Naive thymus-derived CD4-positive, alpha-beta T cell (primary cell): ENCODE results near the gene PCCA. TPM values are rescaled to one million over a fixed set of nuclear protein-coding genes. Genes with fewer than 3 reads are reported as not detected.

ENCODE experiments used
- ATAC-seq: fragments of 150-1000 bp; cut with Tn5 transposase; 2 replicates; pipeline ENCODE4 v1.10.0; 2021; ENCODE audit warnings: mild to moderate bottlenecking, moderate library complexity
- CTCF ChIA-PET: fragments of 350-600 bp; sonication (Branson Sonifier 250); formaldehyde crosslinking; loops from one replicate; lab custom pipeline; 2021; ENCODE audit warnings: antibody characterized with exemption; lab: Charles Lee
- POLR2A ChIA-PET: fragments of 350-600 bp; sonication (Branson Sonifier 250); formaldehyde crosslinking; loops from one replicate; lab custom pipeline; 2021; ENCODE audit warnings: antibody characterized with exemption, inconsistent platforms; lab: Charles Lee
- DNase-seq, 9 donors: peaks; one replicate each; pipeline versions ENCODE4 v3.0.0 to v3.0.0-alpha.2; 2020 to 2022; ENCODE audit warnings: mixed read lengths in 1 of 9
- H3K27ac ChIP-seq: one replicate; pipeline ENCODE4 v1.7.0; 2013; ENCODE audit warnings: mild to moderate bottlenecking, low read depth, low read length, moderate library complexity
- H3K27me3 ChIP-seq, 2 donors: one replicate each; pipeline ENCODE4 v1.7.0; 2013; ENCODE audit warnings: low read length in 2 of 2, mild to moderate bottlenecking in 2 of 2, moderate library complexity in 2 of 2; ENCODE audit not compliant: control insufficient read depth in 2 of 2, insufficient read depth in 2 of 2
- H3K36me3 ChIP-seq, 3 experiments: 1 replicate in 2 of 3; 2 replicates in 1 of 3; pipeline ENCODE4 v1.7.0; 2013; ENCODE audit warnings: low read length in 3 of 3, mild to moderate bottlenecking in 3 of 3, moderate library complexity in 1 of 3; ENCODE audit not compliant: insufficient read depth in 3 of 3, control insufficient read depth in 2 of 3
- H3K4me1 ChIP-seq, 2 donors: one replicate each; pipeline ENCODE4 v1.7.0; 2013; ENCODE audit warnings: low read length in 2 of 2, mild to moderate bottlenecking in 2 of 2, moderate library complexity in 1 of 2; ENCODE audit not compliant: control insufficient read depth in 2 of 2, insufficient read depth in 2 of 2
- H3K4me3 ChIP-seq: 2 replicates; pipeline ENCODE4 v1.7.0; 2013; ENCODE audit warnings: mild to moderate bottlenecking, low read length
- H3K9me3 ChIP-seq, 3 experiments: 1 replicate in 2 of 3; 2 replicates in 1 of 3; pipeline ENCODE4 v1.7.0; 2013; ENCODE audit warnings: low read length in 3 of 3; ENCODE audit not compliant: control insufficient read depth in 2 of 3
- H3K27ac Mint-ChIP-seq, 9 donors: one replicate each; pipeline ENCODE4 v1.8.0; 2020 to 2022; ENCODE audit warnings: mixed read lengths in 9 of 9, mild to moderate bottlenecking in 8 of 9, moderate library complexity in 5 of 9, inconsistent platforms in 2 of 9
- H3K27me3 Mint-ChIP-seq, 5 donors: one replicate each; pipeline ENCODE4 v1.8.0; 2021 to 2022; ENCODE audit warnings: mixed read lengths in 5 of 5, mild to moderate bottlenecking in 1 of 5
- H3K36me3 Mint-ChIP-seq, 5 donors: one replicate each; pipeline ENCODE4 v1.8.0; 2020 to 2022; ENCODE audit warnings: mixed read lengths in 5 of 5, mild to moderate bottlenecking in 3 of 5, inconsistent platforms in 1 of 5
- H3K4me1 Mint-ChIP-seq, 7 donors: one replicate each; pipeline ENCODE4 v1.8.0; 2020 to 2022; ENCODE audit warnings: mixed read lengths in 7 of 7, mild to moderate bottlenecking in 3 of 7, inconsistent platforms in 1 of 7
- H3K4me3 Mint-ChIP-seq, 10 donors: one replicate each; pipeline ENCODE4 v1.8.0; 2020 to 2022; ENCODE audit warnings: mild to moderate bottlenecking in 10 of 10, mixed read lengths in 10 of 10, moderate library complexity in 6 of 10, inconsistent platforms in 2 of 10
- H3K9me3 Mint-ChIP-seq, 11 donors: one replicate each; pipeline ENCODE4 v1.8.0; 2020 to 2022; ENCODE audit warnings: mixed read lengths in 11 of 11, mild to moderate bottlenecking in 4 of 11, inconsistent platforms in 1 of 11, moderate library complexity in 1 of 11
- intact Hi-C, 2 donors: fragments of 100-400 bp; cut with micrococcal nuclease; formaldehyde crosslinking; loops; one replicate each; pipeline ENCODE4 v1.15.1; 2023
- polyA plus RNA-seq, 2 donors: library from polyadenylated mRNA; unstranded; fragments of 300-500 nt; fragmentation: Illumina TruSeq; gene quantifications; one replicate each; pipeline ENCODE4 v1.2.3, GENCODE V29; 2021
- total RNA-seq, 6 experiments: library from RNA in 5 of 6; stranded (reverse) in 5 of 6; gene quantifications; 1 replicate in 5 of 6; 2 replicates in 1 of 6; pipeline ENCODE4 v1.2.3 and lab custom pipeline; 2021 to 2026

The PCCA gene
- total and polyA plus RNA-seq, 7 experiments from 2014 or later: 7.3 to 14.6 (median 11.3) TPM

GRCh38 chr13:100506600-100507422 is 417.9 kb downstream of the PCCA start:
- intact Hi-C loops: loop anchor here in 1 of 2 donors (5.0 kb wide), 1 partner anchor 115 kb away; no protein-coding TSS in a partner anchor
- Histone ChIP-seq H3K9me3 (no peaks in the 10 kb centered on the region), H3K4me3 (peak overlapping the region; percentile 21), H3K27me3 (no peaks in the 10 kb centered on the region), H3K36me3 (no peaks in the 10 kb centered on the region), H3K4me1 (peaks cover 4 to 5% of the 10 kb centered on the region in 2 donors), H3K27ac (no peak overlapping the region)
- Mint-ChIP-seq H3K27ac (peak overlapping the region in 7 of 9 donors; percentile 2 to 84 (median 58)), H3K4me3 (peak overlapping the region; percentile 51 to 83 (median 72)), H3K36me3 (peaks cover 0 to 11% (median 3%) of the 10 kb centered on the region in 5 donors), H3K27me3 (no peaks in the 10 kb centered on the region), H3K4me1 (peaks cover 6 to 29% (median 15%) of the 10 kb centered on the region in 7 donors), H3K9me3 (peaks cover 0 to 3% (median 0%) of the 10 kb centered on the region in 11 donors)
- no peak for DNase-seq
- ChIA-PET POLR2A (no interaction called here), CTCF (no interaction called here)
- ATAC-seq: peak; percentile 55

DNA sequence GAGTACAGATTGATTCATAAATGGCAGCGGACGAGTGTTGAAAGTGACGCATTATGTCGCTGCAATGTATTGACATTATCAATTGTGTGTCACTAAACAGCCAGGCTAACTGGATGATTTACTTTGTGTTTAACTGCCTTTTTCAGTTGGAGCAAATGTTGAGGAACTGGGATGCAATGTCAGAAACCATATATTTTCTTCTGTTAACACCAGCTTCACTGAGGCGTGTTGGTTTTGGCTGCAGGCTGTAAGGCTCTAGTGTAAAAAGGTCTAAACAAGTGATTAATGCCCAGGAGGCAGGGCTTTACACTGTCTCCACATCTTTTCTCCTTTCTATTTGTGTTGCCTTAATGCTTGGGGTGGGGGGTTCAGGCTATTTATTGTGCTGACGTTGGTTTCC is 419.6 kb downstream of the PCCA start:
- Histone ChIP-seq H3K4me1 (peaks cover 4 to 5% of the 10 kb centered on the region in 2 donors), H3K4me3 (no peak overlapping the region), H3K36me3 (no peaks in the 10 kb centered on the region), H3K27ac (no peak overlapping the region), H3K9me3 (no peaks in the 10 kb centered on the region), H3K27me3 (no peaks in the 10 kb centered on the region)
- Mint-ChIP-seq H3K4me3 (no peak overlapping the region), H3K36me3 (peaks cover 0 to 5% (median 0%) of the 10 kb centered on the region in 5 donors), H3K27ac (no peak overlapping the region), H3K9me3 (no peaks in the 10 kb centered on the region), H3K27me3 (no peaks in the 10 kb centered on the region), H3K4me1 (peaks cover 6 to 36% (median 15%) of the 10 kb centered on the region in 7 donors)
- intact Hi-C loops: loop anchor here in 1 of 2 donors (5.0 kb wide), 1 partner anchor 116 kb away; no protein-coding TSS in a partner anchor
- POLR2A ChIA-PET: no interaction called here
- no peak for ATAC-seq
- DNase-seq: no peak
- CTCF ChIA-PET: no interaction called here

GRCh38 chr13:100508996-100509395 is 420.1 kb downstream of the PCCA start:
- Histone ChIP-seq H3K4me3 (no peak overlapping the region), H3K4me1 (peaks cover 4 to 5% of the 10 kb centered on the region in 2 donors), H3K9me3 (no peaks in the 10 kb centered on the region), H3K36me3 (no peaks in the 10 kb centered on the region), H3K27me3 (no peaks in the 10 kb centered on the region), H3K27ac (no peak overlapping the region)
- Mint-ChIP-seq H3K36me3 (peaks cover 0 to 5% (median 0%) of the 10 kb centered on the region in 5 donors), H3K4me3 (no peak overlapping the region), H3K4me1 (peaks cover 6 to 37% (median 15%) of the 10 kb centered on the region in 7 donors), H3K27ac (no peak overlapping the region), H3K9me3 (no peaks in the 10 kb centered on the region), H3K27me3 (no peaks in the 10 kb centered on the region)
- no peak for ATAC-seq
- ChIA-PET CTCF (interaction anchor here (0.7 kb wide), 1 partner anchor 78 kb away, joined by 3 read pairs; no protein-coding TSS in a partner anchor), POLR2A (no interaction called here)
- intact Hi-C loops: loop anchor here in 1 of 2 donors (5.0 kb wide), 1 partner anchor 117 kb away; no protein-coding TSS in a partner anchor
- DNase-seq: no peak

GRCh38 chr13:100510208-100510957 is 421.5 kb downstream of the PCCA start:
- CTCF ChIA-PET: interaction anchor here (1.9 kb wide), 2 partner anchors 594 to 854 kb away, joined by 4 to 10 read pairs; no protein-coding TSS in a partner anchor
- Mint-ChIP-seq H3K27ac (peak overlapping the region in 1 of 9 donors; percentile 32), H3K4me3 (no peak overlapping the region), H3K4me1 (peaks cover 10 to 40% (median 16%) of the 10 kb centered on the region in 7 donors), H3K9me3 (no peaks in the 10 kb centered on the region), H3K36me3 (peaks cover 0 to 5% (median 0%) of the 10 kb centered on the region in 5 donors), H3K27me3 (peaks cover 0 to 4% (median 0%) of the 10 kb centered on the region in 5 donors)
- POLR2A ChIA-PET: interaction anchor here (0.6 to 1.1 kb wide), 2 partner anchors 854 to 1485 kb away, joined by 3 read pairs; no protein-coding TSS in a partner anchor
- DNase-seq: no peak
- Histone ChIP-seq H3K27me3 (no peaks in the 10 kb centered on the region), H3K4me1 (peaks cover 4 to 5% of the 10 kb centered on the region in 2 donors), H3K4me3 (no peak overlapping the region), H3K27ac (no peak overlapping the region), H3K36me3 (no peaks in the 10 kb centered on the region), H3K9me3 (no peaks in the 10 kb centered on the region)
- intact Hi-C loops: loop anchor here (5.0 to 10.0 kb wide), 3 partner anchors 986 to 1246 kb away; no protein-coding TSS in a partner anchor
- ATAC-seq: no peak

- Mint-ChIP-seq H3K27me3 (peaks cover 0 to 4% (median 0%) of the 10 kb centered on the region in 5 donors), H3K36me3 (peaks cover 0 to 1% (median 0%) of the 10 kb centered on the region in 5 donors), H3K9me3 (no peaks in the 10 kb centered on the region), H3K4me1 (peaks cover 4 to 32% (median 10%) of the 10 kb centered on the region in 7 donors), H3K27ac (no peak overlapping the region), H3K4me3 (no peak overlapping the region)
- Histone ChIP-seq H3K27ac (no peak overlapping the region), H3K9me3 (no peaks in the 10 kb centered on the region), H3K36me3 (no peaks in the 10 kb centered on the region), H3K27me3 (no peaks in the 10 kb centered on the region), H3K4me1 (peaks cover 0 to 5% of the 10 kb centered on the region in 2 donors), H3K4me3 (no peak overlapping the region)
- POLR2A ChIA-PET: no interaction called here
- DNase-seq (no peak), ATAC-seq (no peak)
- intact Hi-C loops: loop anchor here (5.0 to 10.0 kb wide), 3 partner anchors 987 to 1247 kb away; no protein-coding TSS in a partner anchor
- CTCF ChIA-PET: interaction anchor here (1.9 kb wide), 2 partner anchors 595 to 855 kb away, joined by 4 to 10 read pairs; no protein-coding TSS in a partner anchor
Observed at GRCh38 chr13:100511466-100511865, 422.6 kb downstream of the PCCA start.

- POLR2A ChIA-PET: no interaction called here
- no peak overlapping the region for H3K4me3 Mint-ChIP-seq
- H3K27me3 Mint-ChIP-seq: peaks cover 0 to 4% (median 0%) of the 10 kb centered on the region in 5 donors
- peaks cover 0 to under 1% of the 10 kb centered on the region in 2 donors for H3K4me1 ChIP-seq
- H3K27ac ChIP-seq: no peak overlapping the region
- no peaks in the 10 kb centered on the region for H3K36me3 Mint-ChIP-seq
- H3K27ac Mint-ChIP-seq: peak overlapping the region in 1 of 9 donors; percentile 26
- DNase-seq (no peak), ATAC-seq (no peak)
- intact Hi-C loops: loop anchor here (5.0 to 10.0 kb wide), 3 partner anchors 988 to 1248 kb away; no protein-coding TSS in a partner anchor
- no peaks in the 10 kb centered on the region for H3K9me3 ChIP-seq
- no peaks in the 10 kb centered on the region for H3K36me3 ChIP-seq
- no peak overlapping the region for H3K4me3 ChIP-seq
- H3K27me3 ChIP-seq: no peaks in the 10 kb centered on the region
- no peaks in the 10 kb centered on the region for H3K9me3 Mint-ChIP-seq
- CTCF ChIA-PET: interaction anchor here (0.7 to 1.9 kb wide), 4 partner anchors 10 to 856 kb away, joined by 3 to 10 read pairs (median 4); no protein-coding TSS in a partner anchor
- peaks cover 0 to 25% (median 6%) of the 10 kb centered on the region in 7 donors for H3K4me1 Mint-ChIP-seq
Observed at GRCh38 chr13:100512422-100512821, 423.5 kb downstream of the PCCA start.
